Common myeloid progenitor, CD34-positive (primary cell): Measurements from ENCODE around the gene HEY2.

ENCODE experiments used
- CTCF ChIA-PET: fragments of 350-600 bp; sonication (Branson Sonifier 250); formaldehyde crosslinking; loops from one replicate; lab custom pipeline; 2021; ENCODE audit warnings: antibody characterized with exemption; lab: Charles Lee
- POLR2A ChIA-PET: fragments of 350-600 bp; sonication (Branson Sonifier 250); formaldehyde crosslinking; loops from one replicate; lab custom pipeline; 2021; ENCODE audit warnings: antibody characterized with exemption; lab: Charles Lee
- DNase-seq, 3 donors: peaks; one replicate each; pipeline versions ENCODE4 v3.0.0 to v3.0.0-alpha.2; 2013
- H3K27ac ChIP-seq, 2 experiments: 1 replicate in 1 of 2; 2 replicates in 1 of 2; pipeline ENCODE4 v1.7.0; 2013; ENCODE audit warnings: inconsistent platforms in 2 of 2, low read length in 2 of 2, mild to moderate bottlenecking in 2 of 2, low read depth in 1 of 2, moderate library complexity in 1 of 2; ENCODE audit not compliant: severe bottlenecking in 2 of 2, insufficient read depth in 1 of 2, poor library complexity in 1 of 2
- H3K27me3 ChIP-seq, 5 experiments: replicated peaks in 2 of 5; 1 replicate in 3 of 5; 2 replicates in 2 of 5; pipeline versions ENCODE4 v1.6.1 to v1.7.0; 2013; ENCODE audit warnings: low read length in 4 of 5, mild to moderate bottlenecking in 2 of 5, moderate library complexity in 2 of 5, inconsistent platforms in 1 of 5; ENCODE audit not compliant: insufficient read depth in 5 of 5, control insufficient read depth in 4 of 5
- H3K36me3 ChIP-seq, 4 experiments: 1 replicate in 2 of 4; 2 replicates in 2 of 4; pipeline versions ENCODE4 v1.6.1 to v1.7.0; 2013; ENCODE audit warnings: low read length in 3 of 4, control low read depth in 1 of 4, mild to moderate bottlenecking in 1 of 4; ENCODE audit not compliant: control insufficient read depth in 4 of 4, insufficient read depth in 4 of 4
- H3K4me1 ChIP-seq, 4 experiments: 1 replicate in 3 of 4; 2 replicates in 1 of 4; pipeline versions ENCODE4 v1.6.1 to v1.7.1; 2013; ENCODE audit warnings: low read length in 3 of 4, mild to moderate bottlenecking in 3 of 4, control low read depth in 1 of 4, inconsistent platforms in 1 of 4, moderate library complexity in 1 of 4; ENCODE audit not compliant: control insufficient read depth in 4 of 4, insufficient read depth in 4 of 4; ENCODE audit errors: control extremely low read depth in 1 of 4
- H3K4me3 ChIP-seq, 7 experiments: 1 replicate in 4 of 7; 2 replicates in 3 of 7; pipeline versions ENCODE4 v1.5.1 to v1.7.0; 2013; ENCODE audit warnings: mild to moderate bottlenecking in 7 of 7, low read length in 6 of 7, moderate library complexity in 6 of 7, inconsistent platforms in 2 of 7, low read depth in 2 of 7, control low read depth in 1 of 7; ENCODE audit not compliant: insufficient read depth in 4 of 7, control insufficient read depth in 1 of 7; ENCODE audit errors: extremely low read depth in 1 of 7
- H3K9me3 ChIP-seq, 5 experiments: 1 replicate in 4 of 5; 2 replicates in 1 of 5; pipeline versions ENCODE4 v1.6.1 to v1.7.1; 2013; ENCODE audit warnings: low read length in 4 of 5, mild to moderate bottlenecking in 2 of 5, inconsistent platforms in 1 of 5, low read depth in 1 of 5, moderate library complexity in 1 of 5; ENCODE audit not compliant: control insufficient read depth in 4 of 5, insufficient read depth in 2 of 5; ENCODE audit errors: control extremely low read depth in 1 of 5
- WGBS: methylation state at CpG from one replicate; pipeline ENCODE4 v1.1.5; 2013; ENCODE audit not compliant: insufficient coverage; 5-methylcytosine and 5-hydroxymethylcytosine counted together

HEY2 gene

GRCh38 chr6:125790358-125791150 lies 41.1 kb downstream of the HEY2 start, which contains the start of gene NCOA7:
NCOA7 (plus strand) TSS chr6:125790960; CDS start chr6:125815355, 24,395 bp downstream.
- H3K9me3 ChIP-seq: no peaks in the 10 kb centered on the region
- CTCF ChIA-PET: interaction anchor here (0.6 to 13.3 kb wide), 39 partner anchors 9 to 192 kb away, joined by 3 to 204 read pairs (median 6); partner anchors contain the start of gene HINT3
- WGBS: 0% methylated on average over 85 of the region's 100 CpGs

DNA sequence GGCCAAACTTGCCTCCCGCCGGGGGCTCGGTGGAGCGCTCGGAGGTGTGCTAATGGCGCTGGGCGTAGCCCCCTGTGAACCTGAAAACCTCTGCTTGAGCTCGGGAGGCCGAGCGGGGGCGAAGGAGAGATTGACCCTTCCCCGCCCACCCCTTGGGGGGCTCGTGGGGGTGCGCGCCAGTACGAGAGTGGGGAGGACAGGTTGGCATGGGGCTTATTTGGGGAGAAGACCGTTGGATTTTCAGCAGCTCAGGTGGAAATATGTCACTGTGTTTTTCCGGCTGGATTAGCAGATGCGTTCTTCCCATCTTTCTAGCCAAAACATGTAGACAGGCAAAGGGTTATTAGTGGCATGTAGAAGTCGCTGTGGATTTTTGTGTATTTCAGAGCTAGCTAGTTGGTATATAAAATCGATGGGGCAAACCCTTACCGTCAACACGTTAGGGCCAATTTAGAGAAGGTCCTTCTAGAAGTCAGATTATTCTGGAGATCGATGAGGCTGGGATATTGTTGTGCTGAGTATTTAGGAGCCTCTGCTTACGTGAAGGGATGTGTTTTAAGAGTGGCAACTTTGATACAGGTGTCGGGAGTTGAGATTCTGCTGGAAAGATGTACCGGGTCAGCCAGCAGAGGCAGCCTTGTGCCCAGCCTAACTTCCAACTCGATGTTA lies 41.9 kb downstream of the HEY2 start:
- no peaks in the 10 kb centered on the region for H3K36me3 ChIP-seq
- no peaks in the 10 kb centered on the region for H3K27me3 ChIP-seq
- peak overlapping the region; percentile 88 to 99 (median 94) for H3K4me3 ChIP-seq
- ChIA-PET CTCF (interaction anchor here (0.7 to 13.3 kb wide), 40 partner anchors 8 to 191 kb away, joined by 3 to 204 read pairs (median 6); partner anchors contain the start of gene HINT3), POLR2A (interaction anchor here (0.8 to 1.6 kb wide), 3 partner anchors 10 to 152 kb away, joined by 3 to 5 read pairs (median 5); no protein-coding TSS in a partner anchor)
- H3K4me1 ChIP-seq: peaks cover 28 to 60% (median 46%) of the 10 kb centered on the region in 4 experiments
- H3K9me3 ChIP-seq: no peaks in the 10 kb centered on the region
- DNase-seq: peak; percentile 71 to 85 (median 80)
- peak overlapping the region; percentile 84 to 88 for H3K27ac ChIP-seq
- WGBS: 0% methylated on average over 15 of the region's 28 CpGs

More at GRCh38 chr6:125790358-125791150, 41.1 kb downstream of the HEY2 start, which contains the start of gene NCOA7:
- peak; percentile 72 to 90 (median 81) for DNase-seq
- POLR2A ChIA-PET: interaction anchor here (0.5 to 1.6 kb wide), 5 partner anchors 10 to 463 kb away, joined by 3 to 5 read pairs (median 3); no protein-coding TSS in a partner anchor
- no peaks in the 10 kb centered on the region for H3K36me3 ChIP-seq
- H3K27ac ChIP-seq: peak within 1 kb of the TSS; percentile 84 to 88
- no peaks in the 10 kb centered on the region for H3K27me3 ChIP-seq
- H3K4me1 ChIP-seq: peaks cover 28 to 57% (median 43%) of the 10 kb centered on the region in 4 experiments
- peak within 1 kb of the TSS; percentile 88 to 99 (median 94) for H3K4me3 ChIP-seq

DNA sequence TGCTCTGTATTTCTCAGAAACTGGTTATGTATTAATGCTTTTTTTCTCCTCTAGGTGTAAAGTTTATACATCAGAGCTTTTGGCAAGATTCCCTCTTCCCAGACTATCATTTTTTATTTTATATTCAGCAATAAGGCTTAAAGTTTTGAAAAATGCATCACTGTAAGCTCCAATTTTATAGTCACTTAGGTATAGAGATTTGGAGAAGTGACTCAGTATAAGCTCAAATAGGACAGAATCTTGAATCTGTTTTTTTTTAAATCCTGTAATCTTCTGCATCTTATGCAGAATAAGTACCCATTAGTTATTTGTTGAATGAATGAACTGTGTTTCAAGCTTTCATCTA lies 42.4 kb downstream of the HEY2 start:
- H3K4me1 ChIP-seq: peaks cover 28 to 60% (median 46%) of the 10 kb centered on the region in 4 experiments
- CTCF ChIA-PET: interaction anchor here (0.7 to 13.3 kb wide), 30 partner anchors 10 to 189 kb away, joined by 3 to 204 read pairs (median 6); partner anchors contain the start of gene HINT3
- no peak for DNase-seq
- no peaks in the 10 kb centered on the region for H3K9me3 ChIP-seq
- no peaks in the 10 kb centered on the region for H3K27me3 ChIP-seq
- H3K4me3 ChIP-seq: peak overlapping the region in 6 of 7 experiments; percentile 88 to 97 (median 93)
- peak overlapping the region in 1 of 2 experiments; percentile 88 for H3K27ac ChIP-seq
- H3K36me3 ChIP-seq: peaks cover 0 to 2% (median under 1%) of the 10 kb centered on the region in 4 experiments
- POLR2A ChIA-PET: interaction anchor here (0.7 to 1.6 kb wide), 3 partner anchors 11 to 152 kb away, joined by 3 to 5 read pairs (median 4); no protein-coding TSS in a partner anchor

DNA sequence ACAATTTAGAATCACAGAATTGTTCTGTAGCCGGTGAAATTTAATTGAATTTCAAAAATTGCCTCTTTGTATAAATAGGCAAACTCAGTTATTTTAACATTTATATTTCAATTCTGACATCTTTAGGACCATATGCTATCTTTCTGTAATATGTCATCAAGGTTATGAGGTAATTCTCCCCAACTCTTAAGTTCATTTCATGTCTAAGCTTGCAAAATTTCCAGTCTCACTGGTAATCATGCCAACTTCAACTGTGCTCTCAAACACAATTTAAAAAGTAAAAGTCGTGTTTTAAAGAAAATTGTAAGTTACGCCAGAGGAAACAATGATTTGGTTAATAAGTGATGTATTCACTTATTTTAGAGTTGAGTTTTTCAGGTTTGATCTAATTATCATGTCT lies 42.7 kb downstream of the HEY2 start:
- no CpG with 5 or more reads among the region's 3 CpGs for WGBS
- Histone ChIP-seq H3K27me3 (no peaks in the 10 kb centered on the region), H3K9me3 (no peaks in the 10 kb centered on the region), H3K27ac (peak overlapping the region in 1 of 2 experiments; percentile 49), H3K36me3 (peaks cover 0 to 5% (median 4%) of the 10 kb centered on the region in 4 experiments), H3K4me1 (peaks cover 28 to 62% (median 46%) of the 10 kb centered on the region in 4 experiments), H3K4me3 (peak overlapping the region in 6 of 7 experiments; percentile 88 to 97 (median 93))
- ChIA-PET POLR2A (interaction anchor here (0.7 to 0.8 kb wide), 2 partner anchors 127 to 151 kb away, joined by 3 to 4 read pairs; no protein-coding TSS in a partner anchor), CTCF (interaction anchor here (0.7 to 13.3 kb wide), 29 partner anchors 10 to 189 kb away, joined by 3 to 204 read pairs (median 6); partner anchors contain the start of gene HINT3)
- DNase-seq: no peak

DNA sequence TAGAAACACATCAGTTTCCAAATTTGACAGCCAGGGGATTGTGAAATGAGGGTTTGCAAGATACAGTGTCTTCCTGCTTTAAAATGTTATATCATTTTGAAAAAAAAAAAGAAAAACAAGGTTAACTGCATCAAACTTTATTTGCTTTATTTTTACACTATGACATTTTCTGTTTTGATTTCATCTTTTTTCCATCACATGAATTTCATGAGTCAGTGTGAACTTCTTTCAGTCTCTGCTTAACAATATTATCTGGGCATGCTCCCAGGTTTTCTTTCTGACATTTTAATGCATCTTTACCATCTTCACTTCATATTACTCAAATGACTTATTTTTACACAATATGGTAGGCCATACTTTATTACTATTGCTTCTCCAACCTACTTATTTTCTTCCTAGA lies 43.2 kb downstream of the HEY2 start:
- Histone ChIP-seq H3K36me3 (peaks cover 0 to 10% (median 6%) of the 10 kb centered on the region in 4 experiments), H3K9me3 (no peaks in the 10 kb centered on the region), H3K4me3 (peak overlapping the region in 5 of 7 experiments; percentile 88 to 97 (median 94)), H3K27me3 (no peaks in the 10 kb centered on the region), H3K4me1 (peaks cover 31 to 67% (median 51%) of the 10 kb centered on the region in 4 experiments), H3K27ac (peak overlapping the region in 1 of 2 experiments; percentile 49)
- no peak for DNase-seq
- ChIA-PET POLR2A (no interaction called here), CTCF (interaction anchor here (0.9 to 13.3 kb wide), 10 partner anchors 9 to 162 kb away, joined by 3 to 204 read pairs (median 8); partner anchors contain the start of gene HINT3)

GRCh38 chr6:125793280-125793679 lies 43.8 kb downstream of the HEY2 start:
- Histone ChIP-seq H3K36me3 (peaks cover 0 to 14% (median 6%) of the 10 kb centered on the region in 4 experiments), H3K4me3 (peak overlapping the region in 4 of 7 experiments; percentile 40 to 94 (median 92)), H3K9me3 (no peaks in the 10 kb centered on the region), H3K27me3 (no peaks in the 10 kb centered on the region), H3K4me1 (peaks cover 31 to 71% (median 56%) of the 10 kb centered on the region in 4 experiments), H3K27ac (peak overlapping the region; percentile 17 to 59)
- 87% methylated on average over 2 of the region's 2 CpGs for WGBS
- POLR2A ChIA-PET: interaction anchor here (0.6 kb wide), 1 partner anchor 36 kb away, joined by 3 read pairs; no protein-coding TSS in a partner anchor
- no peak for DNase-seq
- CTCF ChIA-PET: interaction anchor here (1.1 to 13.3 kb wide), 8 partner anchors 8 to 181 kb away, joined by 3 to 204 read pairs (median 8); partner anchors contain the start of gene HINT3
